A673 (cell line): Measurements from ENCODE around the gene CLEC16A. TPM values are rescaled to one million over a fixed set of nuclear protein-coding genes. Genes with fewer than 3 reads are reported as not detected.
A peak's percentile ranks its signal among the peaks of the same experiment; 100 is the strongest.

Source experiments
- BruUV-seq: library from RNA; stranded (reverse); fragments of 400-500 nt; replicated peaks from 2 replicates; lab custom pipeline; 2021; lab: Mats Ljungman, UMichigan
- CTCF ChIA-PET: fragments of 300-600 bp; sonication (Branson Sonifier 250); formaldehyde crosslinking; loops from one replicate; lab custom pipeline; 2022; ENCODE audit warnings: antibody characterized with exemption; lab: Charles Lee
- POLR2A ChIA-PET: fragments of 300-600 bp; sonication (Branson Sonifier 250); formaldehyde crosslinking; loops from one replicate; lab custom pipeline; 2022; ENCODE audit warnings: antibody characterized with exemption; ENCODE audit not compliant: low non-redundant PET; lab: Charles Lee
- DNase-seq: peaks from one replicate; pipeline ENCODE4 v3.0.0-alpha.2; 2015; ENCODE audit warnings: low spot score
- H3K27ac ChIP-seq: fragments of 200-600 bp; sonication (generic); 2 replicates; pipeline ENCODE4 v1.5.1; 2016; ENCODE audit warnings: mixed run types, low read depth, mild to moderate bottlenecking, mixed read lengths, antibody characterized with exemption, low read length; ENCODE audit not compliant: poor library complexity, severe bottlenecking
- H3K27me3 ChIP-seq: fragments of 200-600 bp; sonication (generic); replicated peaks from 2 replicates; pipeline ENCODE4 v1.6.1; 2017; ENCODE audit warnings: mixed run types, low read depth, mild to moderate bottlenecking, mixed read lengths, antibody characterized with exemption, low read length; ENCODE audit not compliant: insufficient read depth, poor library complexity
- H3K36me3 ChIP-seq: fragments of 200-600 bp; sonication (generic); 2 replicates; pipeline ENCODE4 v1.6.1; 2016; ENCODE audit warnings: mixed run types, mild to moderate bottlenecking, mixed read lengths, antibody characterized with exemption, low read length; ENCODE audit not compliant: insufficient read depth, poor library complexity, severe bottlenecking
- H3K4me1 ChIP-seq: fragments of 200-600 bp; sonication (generic); 2 replicates; pipeline ENCODE4 v1.6.1; 2017; ENCODE audit warnings: mixed run types, mild to moderate bottlenecking, mixed read lengths, antibody characterized with exemption, low read length; ENCODE audit not compliant: insufficient read depth, poor library complexity, severe bottlenecking
- H3K4me3 ChIP-seq: fragments of 200-600 bp; sonication (generic); 2 replicates; pipeline ENCODE4 v1.5.1; 2016; ENCODE audit warnings: low read depth, mixed run types, mild to moderate bottlenecking, mixed read lengths, low read length; ENCODE audit not compliant: poor library complexity, severe bottlenecking
- H3K9me3 ChIP-seq: fragments of 200-600 bp; sonication (generic); 2 replicates; pipeline ENCODE4 v1.6.1; 2016; ENCODE audit warnings: mixed run types, low read depth, mild to moderate bottlenecking, mixed read lengths, antibody characterized with exemption, low read length; ENCODE audit not compliant: poor library complexity, severe bottlenecking
- CTCF ChIP-seq: fragments of 300-800, 200-600 bp; sonication (generic); conservative IDR thresholded peaks from 2 replicates; pipeline ENCODE4 v1.5.1; 2017; ENCODE audit warnings: low read depth, mild to moderate bottlenecking, antibody characterized with exemption, low read length, moderate library complexity, mixed read lengths
- EZH2 ChIP-seq: fragments of 200-600 bp; sonication (generic); IDR thresholded peaks from 2 replicates; pipeline ENCODE4 v1.6.1; 2017; ENCODE audit warnings: borderline replicate concordance, low read depth, mild to moderate bottlenecking, mixed read lengths, antibody characterized with exemption, low read length; ENCODE audit not compliant: poor library complexity, severe bottlenecking
- intact Hi-C: fragments of 100-400 bp; cut with micrococcal nuclease; formaldehyde crosslinking; loops from one replicate; pipeline ENCODE4 v1.10.0; 2022; ENCODE audit not compliant: unreplicated experiment
- total RNA-seq: library from RNA; stranded (reverse); gene quantifications from 2 replicates; pipeline ENCODE4 v1.2.3, GENCODE V29; 2021

Gene CLEC16A
- total RNA-seq, 1 experiment from 2014 or later = 23.4 TPM

DNA sequence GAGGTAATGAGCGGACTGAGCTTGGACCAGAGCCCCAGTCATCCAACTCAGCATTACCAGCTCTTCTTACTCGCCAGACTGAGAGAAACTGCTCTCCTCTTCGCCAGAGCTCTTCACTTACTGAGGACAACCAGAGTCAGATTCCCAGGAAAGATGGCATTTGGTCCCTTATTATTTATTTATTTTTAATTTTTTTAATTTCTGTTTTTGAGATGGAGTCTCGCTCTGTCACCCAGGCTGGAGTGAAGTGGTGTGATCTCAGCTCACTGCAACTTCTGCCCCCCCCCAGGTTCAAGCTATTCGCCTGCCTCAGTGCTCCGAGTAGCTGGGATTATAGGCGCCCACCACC, 25.4 kb upstream of the CLEC16A start:
- H3K27ac ChIP-seq = no peak overlapping the region
- DNase-seq = no peak
- intact Hi-C loops = loop anchor here (2.0 to 5.0 kb wide), 2 partner anchors 177 to 404 kb away; partner anchors contain the start of gene NUBP1
- H3K36me3 ChIP-seq = no peaks in the 10 kb centered on the region
- H3K4me1 ChIP-seq = no peaks in the 10 kb centered on the region
- H3K27me3 ChIP-seq = no peaks in the 10 kb centered on the region
- ChIA-PET CTCF (interaction anchor here (0.7 to 1.1 kb wide), 3 partner anchors 98 to 175 kb away, joined by 3 to 4 read pairs (median 3); partner anchors contain the start of gene NUBP1), POLR2A (no interaction called here)
- no TSS peak for BruUV-seq
- H3K9me3 ChIP-seq = no peaks in the 10 kb centered on the region
- no peak overlapping the region for H3K4me3 ChIP-seq
- TF ChIP-seq EZH2 (no peak), CTCF (0 out of 2 replicates have a peak, but pooled peaks have one; percentile 8)

- intact Hi-C loops = no loop called here
- no peaks in the 10 kb centered on the region for H3K27me3 ChIP-seq
- no TSS peak for BruUV-seq
These were observed 23.5 kb upstream of the CLEC16A start for GRCh38 chr16:10920726-10921427.

DNA sequence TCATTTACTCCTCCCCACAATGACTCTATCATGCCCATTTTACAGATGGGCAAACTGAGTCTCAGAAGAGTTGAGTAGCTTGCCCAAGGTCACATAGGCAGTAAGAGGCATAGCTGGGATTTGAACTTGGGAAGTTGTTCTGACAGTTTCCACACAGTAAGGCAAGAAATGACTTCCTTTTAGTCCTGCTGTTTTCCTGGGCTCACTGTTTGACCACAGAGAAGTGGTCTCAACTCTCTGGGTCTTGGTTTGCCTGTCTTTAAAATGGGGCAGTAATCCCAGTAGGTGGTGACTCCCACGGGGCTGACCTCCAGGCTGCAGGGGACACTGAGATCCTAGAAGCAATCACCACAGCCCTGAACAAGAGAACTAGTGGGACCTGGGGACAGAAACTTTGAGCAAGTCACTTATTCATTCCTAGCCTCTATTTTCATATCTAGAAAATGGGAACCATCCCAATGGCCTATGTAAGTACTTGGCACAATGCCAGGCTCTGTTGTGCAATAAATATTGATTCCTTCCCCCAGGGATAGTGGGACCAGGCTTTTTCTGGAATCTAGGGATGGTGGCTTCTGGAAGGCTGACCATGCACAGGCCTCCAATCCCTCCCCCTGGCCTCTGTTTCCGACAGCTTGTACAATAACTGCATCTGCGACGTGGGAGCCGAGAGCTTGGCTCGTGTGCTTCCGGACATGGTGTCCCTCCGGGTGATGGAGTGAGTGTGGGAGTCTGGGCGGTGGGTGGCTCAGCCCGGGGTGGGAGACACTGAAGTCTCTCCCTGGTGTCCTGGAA, 22.6 kb upstream of the CLEC16A start:
- H3K36me3 ChIP-seq = no peaks in the 10 kb centered on the region
- ChIA-PET CTCF (no interaction called here), POLR2A (no interaction called here)
- no peak overlapping the region for H3K4me3 ChIP-seq
- H3K9me3 ChIP-seq = no peaks in the 10 kb centered on the region
- intact Hi-C loops = no loop called here
- no peaks in the 10 kb centered on the region for H3K27me3 ChIP-seq
- H3K27ac ChIP-seq = no peak overlapping the region
- DNase-seq = no peak
- BruUV-seq = no TSS peak
- no peak for TF ChIP-seq EZH2
- no peak for TF ChIP-seq CTCF
- H3K4me1 ChIP-seq = no peaks in the 10 kb centered on the region

More at GRCh38 chr16:10920726-10921427, 23.5 kb upstream of the CLEC16A start:
- ChIA-PET CTCF (no interaction called here), POLR2A (no interaction called here)
- Histone ChIP-seq H3K36me3 (no peaks in the 10 kb centered on the region), H3K27ac (no peak overlapping the region), H3K9me3 (no peaks in the 10 kb centered on the region), H3K4me3 (no peak overlapping the region), H3K4me1 (no peaks in the 10 kb centered on the region)
- DNase-seq = no peak
- no peak for TF ChIP-seq EZH2
- no peak for TF ChIP-seq CTCF
